HEK293 (cell line): Measurements from ENCODE around the gene KIAA0753.

Experiments
- CTCF ChIA-PET: fragments of 350-600 bp; formaldehyde crosslinking; extraction: SDS; loops from one replicate; lab custom pipeline; 2021; ENCODE audit warnings: antibody characterized with exemption; lab: Yijun Ruan, JAX
- POLR2A ChIA-PET: fragments of 300-600 bp; formaldehyde crosslinking; extraction: SDS; loops from one replicate; lab custom pipeline; 2020; ENCODE audit warnings: antibody characterized with exemption, inconsistent platforms; lab: Yijun Ruan, JAX
- H3K27ac ChIP-seq: fragments of 200-500 bp; sonication (Bioruptor generic); 2 replicates; pipeline ENCODE4 v1.5.1; 2014; ENCODE audit warnings: low read depth, low read length, control low read depth, inconsistent platforms; ENCODE audit errors: extremely low read depth
- H3K36me3 ChIP-seq, 2 experiments: fragments of 200-500 bp in 1 of 2; sonication (Bioruptor generic) in 1 of 2; 1 replicate in 1 of 2; 2 replicates in 1 of 2; pipeline ENCODE4 v1.5.1; 2014 to 2017; ENCODE audit warnings: inconsistent platforms in 2 of 2, low read length in 2 of 2; ENCODE audit not compliant: control insufficient read depth in 2 of 2, insufficient read depth in 1 of 2
- H3K4me1 ChIP-seq: fragments of 200-500 bp; sonication (Bioruptor generic); 2 replicates; pipeline ENCODE4 v1.5.1; 2014; ENCODE audit warnings: mild to moderate bottlenecking, low read length, inconsistent platforms; ENCODE audit not compliant: control insufficient read depth, insufficient read depth
- H3K4me3 ChIP-seq: 2 replicates; pipeline ENCODE4 v1.5.1; 2011; ENCODE audit warnings: low read depth, mild to moderate bottlenecking, control low read depth, low read length, moderate library complexity
- H3K9me3 ChIP-seq: fragments of 200-500 bp; sonication (Bioruptor generic); 2 replicates; pipeline ENCODE4 v1.5.1; 2014; ENCODE audit warnings: low read depth, low read length, inconsistent platforms; ENCODE audit not compliant: control insufficient read depth, insufficient read depth
- FEZF1 ChIP-seq: fragments of 450-650 bp; formaldehyde crosslinking; IDR thresholded peaks from 2 replicates; pipeline ENCODE4 v1.5.1; 2016; ENCODE audit warnings: missing biosample characterization, missing genetic modification characterization
- GLIS1 ChIP-seq: fragments of 450-650 bp; formaldehyde crosslinking; IDR thresholded peaks from 2 replicates; pipeline ENCODE4 v1.5.1; 2016; ENCODE audit warnings: missing biosample characterization, missing genetic modification characterization
- OSR2 ChIP-seq: fragments of 450-650 bp; formaldehyde crosslinking; IDR thresholded peaks from 2 replicates; pipeline ENCODE4 v1.5.1; 2016; ENCODE audit warnings: missing biosample characterization, missing genetic modification characterization
- YY1 ChIP-seq: fragments of 450-650 bp; formaldehyde crosslinking; IDR thresholded peaks from 2 replicates; pipeline ENCODE4 v1.5.1; 2018; ENCODE audit warnings: missing biosample characterization, missing genetic modification characterization
- ZBTB20 ChIP-seq: fragments of 450-650 bp; formaldehyde crosslinking; IDR thresholded peaks from 2 replicates; pipeline ENCODE4 v1.5.1; 2016; ENCODE audit warnings: missing biosample characterization, missing genetic modification characterization
- ZBTB8A ChIP-seq: fragments of 450-650 bp; formaldehyde crosslinking; IDR thresholded peaks from 2 replicates; pipeline ENCODE4 v1.5.1; 2016; ENCODE audit warnings: missing biosample characterization, missing genetic modification characterization
- ZIC2 ChIP-seq: fragments of 450-650 bp; formaldehyde crosslinking; IDR thresholded peaks from 2 replicates; pipeline ENCODE4 v1.5.1; 2016; ENCODE audit warnings: missing biosample characterization, missing genetic modification characterization
- ZNF10 ChIP-seq: fragments of 450-650 bp; formaldehyde crosslinking; IDR thresholded peaks from 2 replicates; pipeline ENCODE4 v1.5.1; 2017; ENCODE audit warnings: missing biosample characterization, missing genetic modification characterization
- ZNF140 ChIP-seq: fragments of 450-650 bp; formaldehyde crosslinking; IDR thresholded peaks from 2 replicates; pipeline ENCODE4 v1.5.1; 2016; ENCODE audit warnings: missing biosample characterization, missing genetic modification characterization
- ZNF169 ChIP-seq: fragments of 450-650 bp; formaldehyde crosslinking; IDR thresholded peaks from 2 replicates; pipeline ENCODE4 v1.5.1; 2016; ENCODE audit warnings: missing biosample characterization, missing genetic modification characterization
- ZNF366 ChIP-seq: fragments of 450-650 bp; formaldehyde crosslinking; conservative IDR thresholded peaks from 2 replicates; pipeline ENCODE4 v1.5.1; 2016; ENCODE audit warnings: missing biosample characterization, missing genetic modification characterization
- ZNF37A ChIP-seq: fragments of 450-650 bp; IDR thresholded peaks from 2 replicates; pipeline ENCODE4 v1.5.1; 2018; ENCODE audit warnings: missing biosample characterization, missing genetic modification characterization
- ZNF426 ChIP-seq: fragments of 450-650 bp; formaldehyde crosslinking; IDR thresholded peaks from 2 replicates; pipeline ENCODE4 v1.5.1; 2017; ENCODE audit warnings: missing biosample characterization, missing genetic modification characterization, mild to moderate bottlenecking, inconsistent platforms, moderate library complexity
- ZNF473 ChIP-seq: fragments of 450-650 bp; formaldehyde crosslinking; IDR thresholded peaks from 2 replicates; pipeline ENCODE4 v1.5.1; 2017; ENCODE audit warnings: missing biosample characterization, missing genetic modification characterization
- ZNF585B ChIP-seq: fragments of 450-650 bp; formaldehyde crosslinking; IDR thresholded peaks from 2 replicates; pipeline ENCODE4 v1.5.1; 2016; ENCODE audit warnings: missing biosample characterization, missing genetic modification characterization
- ZNF610 ChIP-seq: fragments of 450-650 bp; formaldehyde crosslinking; IDR thresholded peaks from 2 replicates; pipeline ENCODE4 v1.5.1; 2016; ENCODE audit warnings: missing biosample characterization, missing genetic modification characterization, borderline replicate concordance
- ZNF658 ChIP-seq: fragments of 450-650 bp; formaldehyde crosslinking; IDR thresholded peaks from 2 replicates; pipeline ENCODE4; 2016; ENCODE audit warnings: missing biosample characterization, missing genetic modification characterization
- ZNF660 ChIP-seq: fragments of 450-650 bp; IDR thresholded peaks from 2 replicates; pipeline ENCODE4 v1.5.1; 2018; ENCODE audit warnings: missing biosample characterization, mild to moderate bottlenecking, missing genetic modification characterization
- ZNF664 ChIP-seq: fragments of 450-650 bp; formaldehyde crosslinking; IDR thresholded peaks from 2 replicates; pipeline ENCODE4 v1.5.1; 2016; ENCODE audit warnings: missing biosample characterization, missing genetic modification characterization
- ZNF76 ChIP-seq: fragments of 450-650 bp; formaldehyde crosslinking; IDR thresholded peaks from 2 replicates; pipeline ENCODE4; 2016; ENCODE audit warnings: low read depth, missing biosample characterization, missing genetic modification characterization, borderline replicate concordance
- ZNF837 ChIP-seq: fragments of 450-650 bp; formaldehyde crosslinking; IDR thresholded peaks from 2 replicates; pipeline ENCODE4 v1.5.1; 2016; ENCODE audit warnings: missing biosample characterization, missing genetic modification characterization
- ZSCAN16 ChIP-seq: fragments of 450-650 bp; formaldehyde crosslinking; IDR thresholded peaks from 2 replicates; pipeline ENCODE4 v1.5.1; 2016; ENCODE audit warnings: missing biosample characterization, missing genetic modification characterization
- ZSCAN30 ChIP-seq: fragments of 450-650 bp; IDR thresholded peaks from 2 replicates; pipeline ENCODE4 v1.5.1; 2018; ENCODE audit warnings: missing biosample characterization, mild to moderate bottlenecking, missing genetic modification characterization, moderate library complexity
- ZXDB ChIP-seq: fragments of 450-650 bp; formaldehyde crosslinking; IDR thresholded peaks from 2 replicates; pipeline ENCODE4 v1.5.1; 2016; ENCODE audit warnings: missing biosample characterization, missing genetic modification characterization

KIAA0753 gene

DNA sequence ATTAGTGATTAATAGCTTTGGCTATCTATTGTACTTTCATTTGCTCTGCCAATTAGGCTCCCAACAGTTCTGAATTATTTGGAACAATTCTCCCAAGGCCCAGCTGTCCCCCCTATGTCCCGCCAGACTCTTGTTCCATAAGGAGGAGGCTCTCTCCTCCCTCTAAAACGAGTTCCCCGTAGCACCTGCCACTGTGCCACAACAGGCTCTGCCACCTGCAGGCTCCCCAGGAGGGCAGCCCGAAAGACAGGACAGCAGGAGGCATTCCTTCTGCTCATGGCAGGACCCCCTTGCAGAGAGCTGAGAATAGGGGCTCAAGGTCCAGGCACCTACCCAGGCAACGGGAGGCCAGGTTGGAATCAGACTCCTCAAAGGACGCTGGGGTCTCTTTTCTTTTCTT is 93.2 kb downstream of the KIAA0753 start:
- Histone ChIP-seq H3K4me1 (no peaks in the 10 kb centered on the region), H3K4me3 (no peak overlapping the region)
- TF ChIP-seq ZIC2 (tag by site-specific recombination) (peak; percentile 51), GLIS1 (peak; percentile 72), FEZF1 (tag by site-specific recombination) (no peak)
- TF ChIP-seq, all 188 proteins: peak for 2
- H3K9me3 ChIP-seq: no peaks in the 10 kb centered on the region
- no peak overlapping the region for H3K27ac ChIP-seq
- ChIA-PET POLR2A (no interaction called here), CTCF (interaction anchor here (2.0 kb wide), 1 partner anchor 74 kb away, joined by 10 read pairs; no protein-coding TSS in a partner anchor)
- H3K36me3 ChIP-seq: no peaks in the 10 kb centered on the region

DNA sequence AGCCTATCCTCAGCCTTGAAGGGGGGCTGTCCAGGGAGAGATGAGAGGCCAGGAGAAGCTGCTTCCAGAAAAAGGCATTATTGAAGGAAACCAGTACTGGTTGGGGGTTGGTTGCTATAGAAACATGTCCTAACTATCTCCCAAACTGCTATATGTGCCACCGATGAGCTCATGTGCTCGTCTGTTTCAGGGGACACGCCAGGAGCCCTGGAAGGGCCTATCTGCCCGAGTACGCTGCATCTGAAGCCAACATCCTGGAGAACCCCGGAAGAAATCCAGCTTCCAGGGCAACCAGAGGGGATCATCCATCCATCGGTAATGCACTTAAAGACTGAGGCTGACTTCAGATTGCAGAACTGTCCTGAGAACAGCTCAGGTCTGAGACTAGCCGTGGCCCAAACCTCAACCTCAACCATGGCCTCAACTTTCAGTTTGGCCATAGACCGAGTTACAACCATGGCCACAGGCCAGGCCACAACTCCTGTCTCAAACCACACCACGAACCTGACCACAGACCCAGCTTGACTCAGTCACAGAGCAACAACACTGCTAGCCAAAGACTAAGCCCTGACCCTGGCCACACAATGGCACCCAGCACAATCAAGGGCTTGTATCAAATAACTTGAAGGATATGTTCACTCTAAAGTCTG is 94.3 kb downstream of the KIAA0753 start:
- no peak overlapping the region for H3K27ac ChIP-seq
- ChIA-PET CTCF (interaction anchor here (2.0 kb wide), 1 partner anchor 73 kb away, joined by 10 read pairs; no protein-coding TSS in a partner anchor), POLR2A (no interaction called here)
- H3K4me3 ChIP-seq: no peak overlapping the region
- H3K36me3 ChIP-seq: no peaks in the 10 kb centered on the region
- TF ChIP-seq ZBTB8A (tag by site-specific recombination) (no peak), ZNF10 (tag by site-specific recombination) (no peak), ZBTB20 (tag by site-specific recombination) (0 out of 2 replicates have a peak, but pooled peaks have one; percentile 20)
- H3K4me1 ChIP-seq: no peaks in the 10 kb centered on the region
- H3K9me3 ChIP-seq: no peaks in the 10 kb centered on the region

DNA sequence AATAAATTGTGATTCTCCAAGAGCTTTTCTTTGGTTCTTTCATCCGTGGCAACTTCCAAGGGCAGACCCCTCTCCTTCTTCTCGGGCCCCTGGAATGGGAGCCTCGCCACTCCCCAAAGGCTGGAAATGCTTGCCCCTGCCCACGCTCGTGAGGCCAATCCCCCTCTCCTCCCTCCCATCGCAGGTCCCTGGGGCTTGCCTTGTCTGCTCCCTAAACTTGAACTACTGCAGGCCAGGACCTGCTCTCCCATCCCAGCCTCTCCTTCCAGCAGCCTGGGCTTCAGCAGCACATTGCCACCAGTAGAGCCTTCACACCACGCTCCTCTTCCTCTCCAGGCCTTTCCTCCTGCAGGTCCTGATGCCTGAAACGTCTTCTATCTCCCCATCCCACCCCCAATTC is 95.2 kb downstream of the KIAA0753 start:
- CTCF ChIA-PET: interaction anchor here (0.6 to 2.0 kb wide), 2 partner anchors 72 to 1109 kb away, joined by 4 to 10 read pairs; no protein-coding TSS in a partner anchor
- Histone ChIP-seq H3K9me3 (no peaks in the 10 kb centered on the region), H3K4me3 (no peak overlapping the region), H3K36me3 (no peaks in the 10 kb centered on the region), H3K4me1 (no peaks in the 10 kb centered on the region), H3K27ac (no peak overlapping the region)
- POLR2A ChIA-PET: no interaction called here
- TF ChIP-seq ZSCAN30 (tag by site-specific recombination) (no peak), ZNF660 (tag by site-specific recombination) (no peak), ZNF426 (tag by site-specific recombination) (no peak), YY1 (no peak), OSR2 (tag by site-specific recombination) (no peak), ZNF610 (tag by site-specific recombination) (no peak), ZNF366 (tag by site-specific recombination) (no peak), ZNF169 (no peak), ZNF140 (tag by site-specific recombination) (no peak), ZXDB (tag by site-specific recombination) (no peak), ZNF658 (tag by site-specific recombination) (no peak), ZNF37A (no peak), ZNF837 (tag by site-specific recombination) (no peak), ZSCAN16 (tag by site-specific recombination) (no peak), ZNF664 (tag by site-specific recombination) (no peak), ZNF585B (tag by site-specific recombination) (no peak), ZNF76 (tag by site-specific recombination) (no peak), ZIC2 (tag by site-specific recombination) (no peak), ZNF473 (tag by site-specific recombination) (no peak)
